Measurements from ENCODE around the gene ADGRG3. TPM values are rescaled to one million over a fixed set of nuclear protein-coding genes. Genes with fewer than 3 reads are reported as not detected.

Gene ADGRG3
- total RNA-seq, 1 donor from 2014 or later = not detected

GRCh38 chr16:57647136-57647875, 20.8 kb upstream of the ADGRG3 start:
- no peak for TF ChIP-seq EZH2 (IDR thresholded peaks at IDR 0.05; ENCODE audit: insufficient read depth, low read length)
- TF ChIP-seq CTCF (IDR thresholded peaks at IDR 0.05; ENCODE audit: insufficient read depth, low read depth, low read length) = no peak
- H3K36me3 ChIP-seq (ENCODE audit: insufficient read depth, low read length) = no peaks in the 10 kb centered on the region
- no peak for FAIRE-seq
- H3K9ac ChIP-seq (ENCODE audit: low read length) = no peak overlapping the region
- H3K27ac ChIP-seq (ENCODE audit: low read depth, low read length) = no peak overlapping the region
- H3K27me3 ChIP-seq (ENCODE audit: insufficient read depth, low read length) = no peaks in the 10 kb centered on the region
- Mint-ChIP-seq H3K27ac (ENCODE audit: unreplicated experiment) (peak overlapping the region; percentile 26), H3K27me3 (ENCODE audit: low read depth, unreplicated experiment) (peaks cover 2% of the 10 kb centered on the region), H3K4me3 (ENCODE audit: unreplicated experiment) (no peak overlapping the region), H3K4me1 (ENCODE audit: low read depth, unreplicated experiment) (peaks cover 14% of the 10 kb centered on the region), H3K36me3 (ENCODE audit: low read depth, unreplicated experiment) (no peaks in the 10 kb centered on the region), H3K9me3 (ENCODE audit: unreplicated experiment) (no peaks in the 10 kb centered on the region)
- H3K4me1 ChIP-seq (ENCODE audit: insufficient read depth, low read length) = peaks cover 29% of the 10 kb centered on the region
- no peak overlapping the region for H3K4me3 ChIP-seq (ENCODE audit: insufficient read depth, low read depth, low read length)
- H3K79me2 ChIP-seq (ENCODE audit: insufficient read depth, low read length) = no peaks in the 10 kb centered on the region
- H3K4me2 ChIP-seq (ENCODE audit: low read length) = peak overlapping the region; percentile 29
- no peaks in the 10 kb centered on the region for H4K20me1 ChIP-seq (ENCODE audit: insufficient read depth, low read length)
- H2AFZ ChIP-seq (ENCODE audit: low read depth, low read length) = no peak overlapping the region
- DNase-seq (ENCODE audit: low read depth) = no peak
- H3K9me3 ChIP-seq (ENCODE audit: insufficient read depth, low read depth, low read length) = no peaks in the 10 kb centered on the region

- no peaks in the 10 kb centered on the region for H3K36me3 Mint-ChIP-seq (ENCODE audit: low read depth, unreplicated experiment)
- H3K4me2 ChIP-seq (ENCODE audit: low read length) = no peak overlapping the region
- no peak overlapping the region for H3K9ac ChIP-seq (ENCODE audit: low read length)
- no peaks in the 10 kb centered on the region for H3K36me3 ChIP-seq (ENCODE audit: insufficient read depth, low read length)
- H3K4me1 ChIP-seq (ENCODE audit: insufficient read depth, low read length) = peaks cover 26% of the 10 kb centered on the region
- FAIRE-seq = no peak
- no peak overlapping the region for H3K4me3 ChIP-seq (ENCODE audit: insufficient read depth, low read depth, low read length)
- H3K9me3 Mint-ChIP-seq (ENCODE audit: unreplicated experiment) = no peaks in the 10 kb centered on the region
- no peaks in the 10 kb centered on the region for H3K9me3 ChIP-seq (ENCODE audit: insufficient read depth, low read depth, low read length)
- no peak overlapping the region for H3K27ac ChIP-seq (ENCODE audit: low read depth, low read length)
- peaks cover 9% of the 10 kb centered on the region for H3K4me1 Mint-ChIP-seq (ENCODE audit: low read depth, unreplicated experiment)
- DNase-seq (ENCODE audit: low read depth) = no peak
- no peak overlapping the region for H3K27ac Mint-ChIP-seq (ENCODE audit: unreplicated experiment)
- no peaks in the 10 kb centered on the region for H3K27me3 ChIP-seq (ENCODE audit: insufficient read depth, low read length)
- TF ChIP-seq EZH2 (IDR thresholded peaks at IDR 0.05; ENCODE audit: insufficient read depth, low read length) (no peak), CTCF (IDR thresholded peaks at IDR 0.05; ENCODE audit: insufficient read depth, low read depth, low read length) (no peak)
- H3K4me3 Mint-ChIP-seq (ENCODE audit: unreplicated experiment) = no peak overlapping the region
- no peak overlapping the region for H2AFZ ChIP-seq (ENCODE audit: low read depth, low read length)
- no peaks in the 10 kb centered on the region for H3K79me2 ChIP-seq (ENCODE audit: insufficient read depth, low read length)
- H4K20me1 ChIP-seq (ENCODE audit: insufficient read depth, low read length) = no peaks in the 10 kb centered on the region
- H3K27me3 Mint-ChIP-seq (ENCODE audit: low read depth, unreplicated experiment) = peaks cover 2% of the 10 kb centered on the region
These were observed 20.0 kb upstream of the ADGRG3 start for GRCh38 chr16:57648125-57648524.
